ENCODE results near the gene FSTL4.

DNA sequence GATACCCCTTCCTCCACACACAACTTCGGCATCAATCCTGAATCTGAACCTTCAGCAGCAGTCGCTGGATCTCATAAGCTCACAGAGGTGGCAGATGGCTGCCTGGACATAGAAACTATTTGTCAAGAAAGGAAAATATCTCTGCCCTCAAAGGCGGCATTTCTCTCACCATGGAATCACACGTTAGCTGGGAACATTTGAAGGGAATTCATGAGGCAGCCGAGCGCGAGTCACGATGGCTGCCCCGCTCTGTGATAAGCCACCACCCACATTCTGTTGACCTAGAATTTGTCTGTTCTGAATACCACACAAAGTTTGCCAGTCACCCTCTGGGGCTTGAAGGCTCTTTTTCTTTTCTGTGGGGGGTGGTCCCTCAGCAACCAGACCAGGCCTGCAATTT is 157.9 kb downstream of the FSTL4 start:
- TF ChIP-seq POLR2A (IDR thresholded peaks at IDR 0.05) (no peak), CTCF (IDR thresholded peaks at IDR 0.05) (no peak), POLR2AphosphoS5 (IDR thresholded peaks at IDR 0.05) (no peak)

All from transverse colon (tissue), 4 donors.